ENCODE data around the gene C1orf21.

Gene C1orf21

GRCh38 chr1:184650177-184650866 lies 263.5 kb downstream of the C1orf21 start:
- no peak for DNase-seq (ENCODE audit: low read depth in 2 of 2)

- no peak for DNase-seq (ENCODE audit: low read depth in 2 of 2)
These were observed 268.4 kb downstream of the C1orf21 start for GRCh38 chr1:184655185-184655584.

- no peak for DNase-seq (ENCODE audit: low read depth in 2 of 2)
These were observed 269.4 kb downstream of the C1orf21 start for GRCh38 chr1:184656221-184656620.

GRCh38 chr1:184658055-184658454 lies 271.2 kb downstream of the C1orf21 start:
- no peak for DNase-seq (ENCODE audit: low read depth in 2 of 2)

- DNase-seq (ENCODE audit: low read depth in 2 of 2), result no peak
These were observed 273.8 kb downstream of the C1orf21 start for GRCh38 chr1:184660462-184661191.

GRCh38 chr1:184661801-184662200 lies 275.0 kb downstream of the C1orf21 start:
- DNase-seq (ENCODE audit: low read depth in 2 of 2), result no peak

GRCh38 chr1:184664042-184664660 lies 277.3 kb downstream of the C1orf21 start:
- peak; percentile 19 to 32 for DNase-seq (ENCODE audit: low read depth in 2 of 2)

GRCh38 chr1:184664661-184665060 lies 277.8 kb downstream of the C1orf21 start:
- DNase-seq (ENCODE audit: low read depth in 2 of 2), result no peak

- DNase-seq (ENCODE audit: low read depth in 2 of 2), result no peak
These were observed 278.5 kb downstream of the C1orf21 start for GRCh38 chr1:184665360-184665759.

- DNase-seq (ENCODE audit: low read depth in 2 of 2), result no peak
These were observed 282.6 kb downstream of the C1orf21 start for GRCh38 chr1:184669391-184669790.

- DNase-seq (ENCODE audit: low read depth in 2 of 2), result no peak
These were observed 285.3 kb downstream of the C1orf21 start for GRCh38 chr1:184672013-184672726.

GRCh38 chr1:184673305-184673704 lies 286.5 kb downstream of the C1orf21 start:
- no peak for DNase-seq (ENCODE audit: low read depth in 2 of 2)

GRCh38 chr1:184677344-184677743 lies 290.5 kb downstream of the C1orf21 start:
- DNase-seq (ENCODE audit: low read depth in 2 of 2), result no peak

Measured in stimulated activated CD8-positive, alpha-beta memory T cell treated with anti-CD3 and anti-CD28 coated beads, Interleukin-15, amount 100 ng/mL, for 48 hours (primary cell).